ENCODE data around the gene ETDB.
"Not testable (repeated sequence)": the region's sequence is repeated elsewhere in the genome, so short reads cannot be mapped to it uniquely, and the experiment has no call there.

The ETDB gene

DNA sequence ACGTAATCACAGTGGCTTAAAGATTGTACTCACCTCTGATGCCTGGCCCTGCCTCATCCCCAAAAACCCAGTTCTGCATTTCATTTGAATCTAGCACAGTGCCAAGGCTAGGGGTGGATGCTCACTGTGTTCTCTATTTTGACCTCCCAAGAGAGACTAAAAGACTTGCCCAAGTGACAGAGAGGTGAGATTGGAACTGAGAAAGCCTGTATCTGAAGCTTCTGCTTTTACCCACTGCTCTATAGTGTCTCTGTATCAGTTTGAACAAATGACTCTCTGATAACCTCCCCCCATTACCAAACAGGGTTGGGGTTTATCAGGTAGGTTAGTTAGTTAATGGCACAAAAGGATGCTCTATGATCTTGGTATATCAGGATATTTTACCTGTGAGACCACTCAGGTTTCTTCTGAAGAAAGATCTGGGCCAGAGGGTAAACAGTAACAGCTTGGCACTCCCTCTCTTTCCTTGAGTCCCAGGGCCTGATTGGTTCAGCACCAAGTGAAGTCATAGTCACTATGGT is at the start of gene ETDB:
ETDB (minus strand) TSS at position 471 of the 521 bp plus-strand sequence. CDS start 1,265 bp downstream, outside the sequence.
- DNase-seq, result not testable (repeated sequence)

DNA sequence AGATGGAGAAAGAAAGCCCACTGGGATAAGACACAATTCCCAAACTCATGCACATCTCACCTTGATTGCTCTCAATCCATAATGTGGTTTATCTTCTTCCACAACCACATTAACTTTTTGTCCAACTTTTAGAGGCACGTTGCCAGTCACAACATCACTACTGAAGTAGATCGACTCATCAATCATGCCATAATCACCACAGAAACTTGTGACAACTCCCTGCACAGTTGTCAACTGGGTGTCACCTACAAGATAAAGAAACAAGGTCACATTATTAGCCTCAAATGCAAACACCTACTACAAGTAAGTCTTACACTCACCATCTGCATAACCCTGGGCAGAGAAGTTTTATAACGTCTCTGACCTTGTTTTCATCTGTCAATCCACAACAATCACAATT is 49.2 kb upstream of the ETDB start:
- not testable (repeated sequence) for DNase-seq

DNA sequence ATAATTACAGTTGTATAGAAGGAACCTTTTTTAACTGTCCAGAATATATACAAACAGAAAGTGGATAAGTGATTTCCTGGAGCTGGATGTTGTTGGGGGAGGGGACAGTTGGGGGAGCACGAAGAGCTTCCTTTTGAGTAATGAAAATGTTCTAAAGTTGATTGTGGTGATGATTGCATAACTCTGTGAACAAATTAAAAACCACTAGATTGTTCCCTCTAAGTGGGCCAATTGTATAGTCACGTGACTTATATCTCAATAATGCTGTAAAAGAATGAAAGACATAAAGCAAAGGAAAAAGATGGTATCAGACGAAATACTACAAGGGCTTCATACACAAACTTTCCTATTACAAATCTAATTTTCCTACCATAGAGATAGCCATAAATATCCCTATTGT is 48.2 kb upstream of the ETDB start:
- no peak for DNase-seq

DNA sequence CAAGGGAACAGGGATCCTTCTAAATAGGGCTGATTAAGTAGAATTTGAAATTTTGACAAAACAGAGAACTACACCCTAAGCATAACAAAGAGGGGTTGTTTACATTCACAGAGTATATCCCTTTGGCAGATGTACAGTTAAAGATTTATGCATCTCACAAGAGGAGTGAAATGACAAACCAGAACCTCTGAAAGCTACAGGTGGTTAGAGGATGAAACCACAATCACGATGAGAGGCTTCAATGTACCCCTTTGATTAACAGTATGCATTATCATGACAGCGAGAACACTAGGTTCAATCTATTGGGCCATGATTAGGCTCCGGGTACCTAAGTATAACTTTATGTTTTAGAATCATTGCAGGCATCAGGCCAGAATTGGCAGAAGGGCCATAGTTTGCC is 34.4 kb upstream of the ETDB start:
- not testable (repeated sequence) for DNase-seq

DNA sequence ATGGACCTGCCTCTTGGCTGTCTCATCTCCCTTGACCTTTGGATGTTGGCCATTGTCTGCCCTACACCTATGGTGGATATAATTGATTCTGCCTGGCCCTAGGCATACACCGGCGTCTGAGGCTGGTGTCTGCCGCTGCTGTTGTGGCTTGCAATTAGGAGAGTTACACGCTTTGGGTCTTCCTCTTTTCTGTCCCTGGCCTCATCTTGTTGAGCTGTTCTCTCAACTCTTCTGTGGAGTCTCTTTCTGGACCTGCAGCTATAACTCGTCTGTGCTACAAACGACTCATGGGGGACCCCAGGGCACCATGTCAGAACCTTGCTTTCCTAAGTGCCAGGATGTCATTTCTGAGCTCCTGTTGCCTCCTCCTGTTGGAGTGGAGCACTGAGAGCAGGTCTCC is 5.8 kb upstream of the ETDB start:
- not testable (repeated sequence) for DNase-seq

DNA sequence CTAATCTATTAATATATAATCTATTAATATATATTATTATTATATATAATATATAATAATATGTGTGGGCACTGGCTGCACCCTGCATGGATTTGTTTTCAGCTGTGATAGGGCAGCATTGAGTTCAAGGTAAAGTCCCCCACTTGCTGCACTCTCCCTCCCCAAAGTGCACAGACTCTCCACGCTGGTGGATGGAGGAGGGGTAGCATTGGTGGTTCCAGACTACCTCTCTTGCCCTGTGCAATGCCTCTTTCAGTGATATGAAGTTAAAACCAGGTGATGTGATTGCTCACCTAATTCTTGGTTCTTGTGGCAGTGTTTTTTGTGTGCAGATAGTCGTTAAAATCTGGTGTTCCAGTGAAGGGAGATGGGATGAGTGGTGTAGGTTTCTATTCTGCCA is 4.3 kb downstream of the ETDB start:
- not testable (repeated sequence) for DNase-seq

DNA sequence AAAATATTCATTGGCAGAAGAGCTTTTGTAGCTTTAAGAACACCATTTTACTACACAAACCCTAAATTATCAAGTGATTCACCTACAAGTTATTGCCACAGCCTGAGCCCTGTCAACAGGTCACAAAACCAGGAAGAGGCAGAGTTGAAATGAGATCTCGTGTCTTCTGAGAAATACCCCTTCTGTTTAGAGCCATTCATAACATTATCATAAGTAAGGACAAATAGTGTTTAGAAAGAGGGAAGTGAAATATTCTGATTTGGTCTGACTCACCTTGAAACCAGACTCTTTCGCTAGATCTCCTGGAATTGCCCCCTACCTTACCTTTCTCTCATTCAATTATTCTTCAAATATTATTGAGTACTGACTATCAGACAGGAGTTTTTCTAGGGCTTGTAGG is 5.9 kb downstream of the ETDB start:
- DNase-seq, result no peak

DNA sequence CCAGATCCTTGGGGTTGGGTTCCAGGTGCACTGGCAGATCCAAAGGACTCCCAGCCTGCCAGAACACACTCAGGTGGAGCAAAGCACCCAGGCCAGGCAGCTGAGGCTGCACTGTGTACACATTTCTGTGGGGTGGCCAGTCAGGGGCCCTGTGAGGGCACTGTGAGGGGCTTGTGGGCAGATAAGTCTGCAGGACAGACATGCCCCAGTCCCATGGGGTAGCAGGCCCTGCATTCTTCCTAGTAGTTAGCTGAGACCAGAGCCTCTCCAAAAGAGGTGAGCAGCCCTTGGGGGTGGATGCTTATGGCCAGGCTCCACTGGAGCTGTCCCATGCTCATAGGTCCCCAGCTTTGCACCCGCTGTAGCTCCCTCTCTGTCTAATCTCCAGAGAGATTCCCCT is 7.6 kb downstream of the ETDB start:
- DNase-seq, result no peak

DNA sequence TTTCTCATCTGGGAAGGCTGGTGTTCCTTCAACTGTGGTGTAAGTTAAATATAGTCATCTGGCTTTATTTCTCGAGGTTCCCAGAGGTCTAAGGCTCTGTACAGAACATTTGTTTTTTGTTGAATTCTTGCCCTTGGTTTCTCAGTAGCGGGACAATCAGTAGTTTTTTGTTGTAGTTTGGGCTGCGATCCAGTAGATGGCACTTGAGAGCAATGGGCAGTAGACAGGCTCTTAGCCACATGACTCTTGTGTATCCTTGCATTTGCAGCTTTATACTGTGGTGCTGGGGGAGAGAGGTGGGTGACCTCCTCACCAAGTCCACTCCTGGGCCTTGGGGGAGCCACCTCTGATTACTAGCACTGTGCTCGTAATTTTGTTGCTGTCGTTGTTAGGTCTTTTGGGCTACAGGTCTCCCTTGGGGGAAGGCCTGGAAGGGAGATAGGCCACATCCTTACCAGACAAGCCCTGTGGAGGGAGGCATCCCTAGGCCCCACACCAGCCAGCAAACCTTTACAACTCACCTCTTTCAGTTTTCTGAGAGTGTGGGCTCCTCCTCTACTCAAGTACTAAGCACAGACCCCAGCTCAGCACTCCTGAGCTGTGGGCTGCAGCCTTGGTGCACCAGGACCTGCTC is 8.1 kb downstream of the ETDB start:
- DNase-seq, result no peak

DNA sequence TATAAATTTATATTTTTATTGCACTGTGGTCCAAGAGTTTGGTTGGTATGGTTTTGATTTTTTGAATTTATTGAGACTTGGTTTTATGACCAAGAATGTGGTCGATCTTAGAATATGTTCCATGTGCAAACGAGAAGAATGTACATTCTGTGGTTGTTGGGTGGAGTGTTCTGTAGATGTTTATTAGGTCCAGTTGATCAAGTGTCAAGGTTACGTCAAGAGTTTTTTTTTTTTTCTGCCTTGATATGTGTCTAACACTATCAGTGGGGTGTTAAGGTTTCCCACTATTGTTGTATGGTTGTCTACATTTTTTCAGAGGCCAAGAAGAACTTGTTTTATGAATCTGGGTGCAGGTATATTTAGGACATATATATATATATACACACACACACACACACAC is 10.8 kb downstream of the ETDB start:
- no peak for DNase-seq

DNA sequence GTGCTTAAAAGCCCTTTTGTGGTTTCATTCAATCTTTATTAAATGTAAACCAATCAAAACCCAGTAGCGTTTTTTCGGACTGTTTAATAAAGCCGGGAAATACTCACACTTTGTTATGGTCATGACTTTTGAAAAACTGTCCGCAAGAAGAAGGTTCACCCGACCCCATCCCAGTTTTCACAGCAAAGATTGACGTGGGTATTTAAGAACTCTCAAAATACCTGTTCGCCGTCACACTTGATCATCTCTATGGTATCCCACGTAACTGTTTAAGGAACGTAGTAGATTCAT is 20.9 kb downstream of the ETDB start:
- DNase-seq, result no peak

DNA sequence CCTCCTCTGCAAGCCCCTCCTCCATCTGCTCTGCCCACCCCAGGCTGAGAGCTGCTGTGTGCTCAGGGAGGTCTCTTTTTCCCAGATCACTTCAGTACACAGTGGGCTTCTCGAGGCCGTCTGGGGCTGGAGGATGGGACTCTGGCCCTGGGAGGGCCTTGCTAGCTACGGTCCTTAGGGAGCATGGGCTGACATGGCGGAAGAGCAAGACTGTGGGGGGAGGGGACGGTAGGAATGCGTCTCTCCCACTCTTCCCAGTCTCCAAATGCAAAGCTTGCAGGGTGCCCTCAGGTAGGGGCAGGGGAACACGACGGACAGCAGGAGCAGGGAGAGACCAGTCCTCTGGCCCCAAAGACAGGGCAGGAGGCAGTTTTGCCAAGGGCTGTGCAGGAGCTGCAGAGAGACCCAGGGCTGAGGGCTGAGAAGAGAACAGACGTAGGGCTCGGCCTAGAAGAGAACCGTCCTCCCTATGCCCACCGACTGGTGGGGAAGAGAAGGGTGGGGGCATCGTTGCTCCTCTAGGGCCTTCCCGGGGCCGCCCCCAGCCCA is 23.1 kb downstream of the ETDB start:
- not testable (repeated sequence) for DNase-seq

DNA sequence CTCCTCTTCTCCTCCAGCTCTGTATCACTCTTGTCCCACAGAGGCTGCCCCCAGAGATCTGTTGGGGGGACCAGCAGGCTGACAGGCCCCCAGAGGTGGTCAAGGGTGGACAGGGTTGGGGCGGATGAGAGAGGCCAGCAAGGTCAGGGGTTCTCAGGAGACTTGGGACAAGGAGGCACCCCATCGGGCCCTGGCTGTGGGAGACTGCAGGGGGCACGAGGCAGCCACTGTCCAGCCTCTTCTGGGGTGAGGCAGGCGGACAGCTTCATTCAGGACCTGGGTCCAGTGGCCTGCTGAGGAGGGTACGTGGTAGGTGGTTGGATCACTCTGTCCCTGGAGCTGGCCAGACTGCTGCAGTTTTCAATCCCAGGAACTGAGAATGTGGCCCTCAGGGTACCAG is 24.6 kb downstream of the ETDB start:
- DNase-seq, result no peak

DNA sequence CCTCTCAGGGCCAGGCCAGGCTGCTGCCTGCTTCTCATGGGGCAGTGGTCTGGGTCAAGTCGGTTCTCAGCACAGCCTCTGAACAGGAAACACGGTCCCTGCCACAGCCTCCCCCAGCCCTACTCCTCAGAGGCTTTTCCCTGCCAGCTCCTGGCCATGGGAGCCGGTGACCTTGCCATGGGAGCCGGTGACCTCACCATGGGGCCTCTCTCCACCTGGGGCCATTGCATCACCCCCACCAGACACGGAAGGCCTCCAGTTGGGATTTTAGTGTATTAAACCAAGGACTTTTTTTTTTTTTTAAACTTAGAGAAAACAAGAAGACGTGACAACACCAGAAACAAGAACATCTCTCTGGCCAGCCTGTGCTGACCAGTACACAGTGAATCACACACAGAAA is 25.6 kb downstream of the ETDB start:
- no peak for DNase-seq

DNA sequence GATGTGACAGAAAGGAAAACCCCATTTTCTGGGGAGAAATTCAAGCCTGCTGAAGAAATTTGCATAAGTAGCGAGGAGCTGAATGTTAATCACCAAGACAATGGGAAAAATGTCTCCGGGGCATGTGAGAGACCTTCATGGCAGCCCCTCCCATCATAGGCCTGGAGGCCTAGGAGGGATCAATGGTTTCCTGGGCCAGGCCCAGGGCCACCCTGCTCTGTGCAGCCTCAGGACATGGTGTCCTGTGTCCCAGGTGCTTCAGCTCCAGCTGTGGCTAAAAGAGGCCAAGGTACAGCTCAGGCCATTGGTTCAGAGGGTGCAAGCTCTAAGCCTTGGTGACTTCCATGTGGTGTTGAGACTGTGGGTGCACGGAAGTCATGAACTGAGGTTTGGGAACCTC is 31.2 kb downstream of the ETDB start:
- no peak for DNase-seq

DNA sequence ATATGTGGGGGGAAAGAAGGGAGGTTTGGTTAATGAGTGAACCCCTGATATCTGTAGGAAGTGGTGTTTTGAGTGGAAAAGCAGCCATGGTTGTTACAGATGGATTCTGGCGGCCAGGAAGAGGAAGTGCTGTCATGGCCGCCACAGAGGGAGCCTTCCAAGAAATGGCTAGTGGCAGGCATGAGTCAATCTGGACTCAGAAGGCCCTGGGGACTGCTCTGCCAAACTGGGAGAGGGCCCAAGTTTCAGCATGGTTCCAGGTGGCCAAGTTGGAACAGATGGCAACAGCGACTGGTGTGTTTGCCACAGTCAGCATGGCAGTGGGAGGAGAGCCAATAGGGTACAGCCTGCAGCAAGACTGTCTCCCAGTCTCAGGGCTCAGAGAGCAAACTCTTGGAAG is 32.5 kb downstream of the ETDB start:
- no peak for DNase-seq

DNA sequence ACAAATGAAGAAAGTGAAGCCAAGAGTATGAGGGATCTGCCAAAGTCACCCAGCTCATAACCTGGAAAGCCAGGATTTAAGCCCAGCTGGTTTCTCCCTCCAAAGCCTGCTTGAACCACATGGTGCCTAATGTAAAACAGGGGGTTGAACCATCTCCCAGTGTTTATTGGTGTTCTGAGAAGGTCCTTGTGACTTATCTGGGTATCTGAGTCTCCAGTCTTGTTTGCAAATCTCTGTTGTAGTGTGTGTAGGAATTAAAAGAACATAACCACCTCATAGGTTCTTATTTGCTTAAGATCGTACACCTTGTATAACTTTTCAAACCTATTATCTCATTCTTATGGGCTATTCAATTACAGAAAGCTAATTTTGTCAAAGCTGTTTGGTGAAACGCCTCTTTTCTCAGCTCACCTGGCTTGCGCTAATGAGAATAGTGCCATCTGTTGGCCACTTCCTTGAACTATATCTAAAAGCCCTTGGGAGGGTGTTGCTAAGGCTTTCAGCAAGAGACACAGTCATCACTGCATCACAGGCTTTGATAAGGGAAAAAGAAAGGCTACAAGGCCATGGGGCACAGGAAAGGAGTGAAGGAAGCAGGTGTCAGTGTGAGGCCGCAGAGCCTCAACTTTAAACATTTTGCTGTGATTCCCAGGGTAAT is 34.0 kb downstream of the ETDB start:
- DNase-seq, result no peak

DNA sequence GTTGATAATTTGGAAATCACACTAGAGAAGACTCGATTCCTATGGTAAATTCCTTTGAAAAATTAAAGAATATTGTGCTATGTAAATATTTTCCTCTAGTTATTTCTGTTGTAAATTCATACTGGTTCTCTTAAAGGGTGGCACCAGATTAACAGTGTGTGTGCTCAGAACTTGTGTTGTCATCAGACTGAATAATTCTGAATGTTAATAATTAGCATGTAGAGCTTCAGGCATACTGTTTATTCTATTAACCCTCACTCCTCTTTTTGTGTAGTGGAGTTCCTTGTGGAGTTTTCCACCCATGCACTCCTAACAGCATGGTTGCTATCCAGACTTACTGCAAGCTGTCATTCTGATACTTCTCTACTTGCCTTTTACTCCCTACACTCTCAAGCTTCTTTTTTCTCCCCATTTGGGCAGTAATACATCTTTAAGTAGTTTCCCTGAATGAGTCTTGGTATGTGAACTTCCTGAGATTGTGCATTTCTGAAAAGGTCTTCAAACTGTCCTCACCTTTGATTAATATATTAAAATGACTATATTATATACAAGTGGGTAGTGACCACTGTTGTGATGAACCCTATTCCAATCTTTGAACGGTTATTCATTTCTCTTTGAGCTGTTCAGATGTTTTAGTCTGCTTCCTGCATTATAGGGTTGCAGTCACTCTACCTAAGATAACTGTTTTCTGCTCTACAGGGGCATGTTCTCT is 38.5 kb downstream of the ETDB start:
- DNase-seq, result no peak

All from NCI-H2107 (cell line).